Measurements from ENCODE around the gene ACAT2.

ACAT2 gene

GRCh38 chr6:159715166-159715565 lies 46.7 kb upstream of the ACAT2 start:
- TF ChIP-seq CTCF (IDR thresholded peaks at IDR 0.05; ENCODE audit: low read depth, low read length, poor library complexity, severe bottlenecking) = no peak
- TF ChIP-seq EZH2phosphoT487 (IDR thresholded peaks at IDR 0.05; ENCODE audit: borderline replicate concordance, low read length) = no peak
- Histone ChIP-seq H3K9me3 (ENCODE audit: control insufficient read depth, insufficient read depth, low read length) (no peaks in the 10 kb centered on the region), H3K4me1 (ENCODE audit: control insufficient read depth, low read length) (no peaks in the 10 kb centered on the region), H3K9me2 (replicated peaks; ENCODE audit: control insufficient read depth, low read length) (no peaks in the 10 kb centered on the region), H3F3A (ENCODE audit: control insufficient read depth, insufficient read depth) (no peaks in the 10 kb centered on the region), H3K79me2 (ENCODE audit: control insufficient read depth, low read length) (peaks cover under 1% of the 10 kb centered on the region), H4K20me1 (ENCODE audit: control insufficient read depth, insufficient read depth, low read depth, low read length) (no peaks in the 10 kb centered on the region), H3K27me3 (ENCODE audit: control insufficient read depth, low read length) (no peaks in the 10 kb centered on the region), H3K4me2 (ENCODE audit: low read length) (no peak overlapping the region), H3K36me3 (ENCODE audit: control insufficient read depth, low read length) (no peaks in the 10 kb centered on the region), H3K4me3 (ENCODE audit: low read length) (no peak overlapping the region), H3K27ac (ENCODE audit: low read depth, low read length) (no peak overlapping the region)

GRCh38 chr6:159715605-159716004 lies 46.2 kb upstream of the ACAT2 start:
- Histone ChIP-seq H3K4me3 (ENCODE audit: low read length) (no peak overlapping the region), H3K9me3 (ENCODE audit: control insufficient read depth, insufficient read depth, low read length) (no peaks in the 10 kb centered on the region), H3K36me3 (ENCODE audit: control insufficient read depth, low read length) (no peaks in the 10 kb centered on the region), H3F3A (ENCODE audit: control insufficient read depth, insufficient read depth) (no peaks in the 10 kb centered on the region), H3K4me2 (ENCODE audit: low read length) (no peak overlapping the region), H3K27me3 (ENCODE audit: control insufficient read depth, low read length) (no peaks in the 10 kb centered on the region), H3K4me1 (ENCODE audit: control insufficient read depth, low read length) (no peaks in the 10 kb centered on the region), H3K9me2 (replicated peaks; ENCODE audit: control insufficient read depth, low read length) (no peaks in the 10 kb centered on the region), H4K20me1 (ENCODE audit: control insufficient read depth, insufficient read depth, low read depth, low read length) (no peaks in the 10 kb centered on the region), H3K79me2 (ENCODE audit: control insufficient read depth, low read length) (peaks cover 3% of the 10 kb centered on the region), H3K27ac (ENCODE audit: low read depth, low read length) (no peak overlapping the region)
- no peak for TF ChIP-seq CTCF (IDR thresholded peaks at IDR 0.05; ENCODE audit: low read depth, low read length, poor library complexity, severe bottlenecking)
- TF ChIP-seq EZH2phosphoT487 (IDR thresholded peaks at IDR 0.05; ENCODE audit: borderline replicate concordance, low read length) = no peak

GRCh38 chr6:159716247-159717096 lies 45.4 kb upstream of the ACAT2 start:
- Histone ChIP-seq H3K27me3 (ENCODE audit: control insufficient read depth, low read length) (no peaks in the 10 kb centered on the region), H3K36me3 (ENCODE audit: control insufficient read depth, low read length) (no peaks in the 10 kb centered on the region), H3K4me3 (ENCODE audit: low read length) (no peak overlapping the region), H3K27ac (ENCODE audit: low read depth, low read length) (no peak overlapping the region), H3F3A (ENCODE audit: control insufficient read depth, insufficient read depth) (no peaks in the 10 kb centered on the region), H3K9me2 (replicated peaks; ENCODE audit: control insufficient read depth, low read length) (no peaks in the 10 kb centered on the region), H3K79me2 (ENCODE audit: control insufficient read depth, low read length) (peaks cover 3% of the 10 kb centered on the region), H3K9me3 (ENCODE audit: control insufficient read depth, insufficient read depth, low read length) (no peaks in the 10 kb centered on the region), H3K4me1 (ENCODE audit: control insufficient read depth, low read length) (no peaks in the 10 kb centered on the region), H3K4me2 (ENCODE audit: low read length) (no peak overlapping the region), H4K20me1 (ENCODE audit: control insufficient read depth, insufficient read depth, low read depth, low read length) (no peaks in the 10 kb centered on the region)
- TF ChIP-seq EZH2phosphoT487 (IDR thresholded peaks at IDR 0.05; ENCODE audit: borderline replicate concordance, low read length) (no peak), CTCF (IDR thresholded peaks at IDR 0.05; ENCODE audit: low read depth, low read length, poor library complexity, severe bottlenecking) (no peak)

Measured in DOHH2 (cell line).